Stimulated activated CD4-positive, alpha-beta T cell treated with anti-CD3 and anti-CD28 coated beads, Interleukin-2, amount 100 ng/mL, for 4 hours (primary cell): ENCODE results near the gene ZNF790.
"Not testable (repeated sequence)": the region's sequence is repeated elsewhere in the genome, so short reads cannot be mapped to it uniquely, and the experiment has no call there.

ENCODE experiments used
- DNase-seq: peaks from one replicate; pipeline ENCODE4 v3.0.0-alpha.2; 2020; ENCODE audit warnings: low read depth

The ZNF790 gene

GRCh38 chr19:36837906-36838783 is at the start of gene ZNF790:
TSS of gene ZNF790 (minus strand) at chr19:36838387. CDS start at chr19:36825619, 12,768 bp downstream.
- DNase-seq, result peak; percentile 73

GRCh38 chr19:36876993-36877938 is 39.1 kb upstream of the ZNF790 start:
- no peak for DNase-seq

DNA sequence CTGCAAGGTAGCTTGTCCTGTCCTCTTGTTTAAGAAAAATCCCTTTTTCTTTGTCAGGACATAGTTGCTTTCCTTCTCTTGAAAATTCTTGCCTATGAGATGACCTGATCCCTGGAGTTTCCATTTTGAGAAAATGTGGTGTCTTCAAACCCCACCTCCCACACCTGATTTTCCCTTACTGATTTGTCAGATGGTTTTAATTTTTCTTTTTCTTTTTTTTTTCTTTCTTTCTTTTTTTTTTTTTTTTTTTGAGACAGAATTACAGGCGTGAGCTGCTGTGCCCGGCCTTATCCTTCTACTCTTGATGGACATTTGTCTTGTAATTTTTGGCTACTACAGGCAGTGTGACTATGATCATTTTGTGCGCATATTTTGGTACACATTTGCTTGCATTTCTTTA is 13.7 kb upstream of the ZNF790 start:
- DNase-seq, result no peak

DNA sequence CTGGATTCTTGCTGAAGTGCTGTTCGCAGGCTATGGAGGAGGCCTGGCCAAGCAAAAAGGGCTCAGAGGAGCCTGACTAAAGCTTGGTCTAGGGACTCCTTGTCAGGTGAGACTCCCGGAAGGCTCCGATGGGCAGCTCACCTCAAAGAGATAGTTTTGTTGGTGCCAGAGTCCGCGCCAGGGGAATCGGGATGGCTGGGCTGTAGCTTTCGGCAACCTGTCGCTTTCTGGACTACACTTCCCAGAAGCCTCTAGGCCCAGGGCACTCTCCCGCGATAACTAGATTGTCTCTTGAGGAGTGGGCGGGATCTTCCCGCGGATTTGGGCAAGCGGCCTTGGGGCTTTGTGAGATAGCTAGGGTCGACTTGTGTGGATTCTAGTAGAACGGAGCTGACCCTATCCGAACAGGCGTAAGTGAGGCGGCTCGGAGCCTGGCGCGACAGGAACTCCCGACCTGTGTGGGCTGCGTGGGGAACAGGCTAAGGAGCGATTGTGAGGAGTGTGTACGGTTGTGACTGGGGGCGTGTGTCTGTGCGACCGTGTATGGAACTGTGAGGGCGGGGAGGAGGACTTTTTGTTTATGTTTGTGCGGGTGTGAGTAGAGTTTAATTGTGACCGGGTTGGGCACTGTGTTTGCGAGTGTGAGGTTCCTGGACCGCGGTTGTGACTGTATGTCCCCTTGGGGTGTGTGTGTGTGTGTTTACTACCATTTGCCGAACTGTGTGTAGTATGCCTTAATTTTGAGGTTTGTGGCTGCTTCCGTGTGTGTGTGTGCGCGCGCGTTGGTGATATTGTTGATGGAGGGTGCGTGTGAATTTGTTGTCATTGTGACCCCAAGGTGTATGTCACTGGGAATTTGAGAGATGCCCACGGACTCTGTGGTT is 12.6 kb upstream of the ZNF790 start, which contains the start of gene ZNF345:
ZNF345 (plus strand) TSS at position 318 of the 884 bp plus-strand sequence. CDS start 25,955 bp downstream, outside the sequence.
- peak; percentile 76 for DNase-seq

DNA sequence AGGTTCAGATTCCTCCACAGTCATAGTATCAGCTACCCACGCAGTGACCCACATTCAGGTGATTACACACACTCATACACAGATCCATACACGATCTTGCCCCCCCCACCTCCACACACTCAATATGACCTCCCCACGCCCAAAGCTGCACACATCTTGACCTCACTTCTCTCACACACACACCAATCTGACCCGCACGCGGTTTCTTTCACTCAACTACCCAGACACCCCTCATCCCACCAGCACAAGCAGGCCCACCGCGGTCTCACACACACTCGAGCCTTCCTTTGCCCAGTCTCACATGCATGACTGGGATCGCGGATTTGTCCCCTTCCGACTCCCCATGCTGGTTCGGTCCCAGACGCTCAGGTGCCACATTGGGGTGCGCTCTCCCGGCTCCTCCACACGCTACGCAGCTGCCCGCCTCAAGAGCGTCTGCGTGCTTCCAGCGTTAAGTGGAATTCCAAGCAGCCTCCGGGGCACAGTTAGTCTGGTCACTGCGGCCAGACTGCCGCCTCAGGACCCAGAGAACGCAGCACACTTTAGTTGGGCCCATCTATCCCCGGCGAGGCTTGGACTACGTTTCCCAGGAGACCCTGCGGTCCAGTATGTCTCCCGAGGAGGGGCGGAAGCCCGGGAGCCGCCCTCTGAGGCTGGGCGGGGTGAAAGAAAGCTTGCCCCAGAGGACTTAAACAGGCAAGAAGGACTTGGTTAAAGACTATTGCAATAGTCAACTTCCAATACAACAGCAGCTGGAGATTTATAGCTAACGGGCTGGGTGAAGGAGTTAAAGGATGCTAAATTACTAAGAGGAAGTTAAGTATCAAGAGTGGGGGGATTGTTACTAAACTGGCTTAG is 11.7 kb upstream of the ZNF790 start:
- DNase-seq, result peak; percentile 86

GRCh38 chr19:36847968-36848367 is 9.8 kb upstream of the ZNF790 start:
- DNase-seq, result no peak

GRCh38 chr19:36838784-36839324 is 667 bp upstream of the ZNF790 start:
- no peak for DNase-seq

DNA sequence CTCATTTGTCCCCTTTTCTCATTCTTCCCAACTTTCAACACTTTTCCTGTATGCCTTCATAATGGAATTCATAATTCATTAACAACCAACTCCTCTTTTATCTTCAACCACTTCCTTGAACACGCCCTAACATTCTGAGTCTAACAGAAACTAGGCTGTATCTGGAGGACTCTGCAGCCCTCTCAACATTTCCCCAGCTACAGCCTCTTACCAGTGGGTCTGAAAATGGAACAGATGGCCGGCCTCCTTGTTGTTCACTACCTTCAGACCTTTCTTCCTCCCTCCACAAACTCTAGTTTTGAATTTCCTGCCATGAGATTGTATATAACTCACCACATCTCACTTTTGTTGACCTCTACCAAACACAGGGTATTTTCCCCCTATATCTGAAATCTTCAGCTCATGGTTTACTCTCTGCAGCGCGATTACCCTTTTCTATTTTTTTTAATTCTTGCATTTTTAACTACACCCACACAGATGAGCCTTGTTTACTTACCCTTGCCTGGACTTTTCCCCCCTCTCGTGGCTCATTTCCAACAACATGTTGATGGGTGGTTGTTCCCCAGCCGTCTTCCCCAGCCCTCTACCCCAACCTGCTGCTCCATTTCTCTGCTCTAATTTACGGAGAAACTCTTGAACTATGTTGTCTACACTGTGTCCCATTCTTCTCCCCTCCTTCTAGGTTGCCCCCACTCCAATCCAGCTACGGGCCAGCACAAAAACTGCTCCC is 846 bp downstream of the ZNF790 start:
- DNase-seq, result no peak

- DNase-seq, result no peak
These were observed 4.8 kb downstream of the ZNF790 start for GRCh38 chr19:36833430-36833829.

GRCh38 chr19:36821758-36822157 is 16.4 kb downstream of the ZNF790 start:
- no peak for DNase-seq

DNA sequence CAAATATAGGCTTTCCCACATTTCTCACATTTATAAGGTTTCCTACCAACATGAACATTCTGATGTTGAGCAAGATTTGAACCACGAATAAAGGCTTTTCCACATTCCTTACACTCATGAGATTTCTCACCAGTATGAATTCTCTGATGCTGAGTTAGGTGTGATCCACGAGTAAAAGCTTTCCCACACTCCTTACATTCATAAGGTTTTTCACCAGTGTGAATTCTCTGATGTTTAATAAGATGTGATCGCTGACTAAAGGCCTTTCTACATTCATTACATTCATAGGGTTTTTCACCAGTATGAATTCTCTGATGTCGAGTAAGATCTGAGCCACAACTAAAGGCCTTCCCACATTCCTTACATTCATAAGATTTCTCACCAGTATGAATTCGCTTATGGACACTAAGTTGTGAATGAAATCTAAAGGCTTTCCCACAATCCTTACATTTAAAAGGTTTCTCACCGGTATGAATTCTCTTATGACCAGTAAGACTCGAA is 19.0 kb downstream of the ZNF790 start:
- DNase-seq, result no peak

DNA sequence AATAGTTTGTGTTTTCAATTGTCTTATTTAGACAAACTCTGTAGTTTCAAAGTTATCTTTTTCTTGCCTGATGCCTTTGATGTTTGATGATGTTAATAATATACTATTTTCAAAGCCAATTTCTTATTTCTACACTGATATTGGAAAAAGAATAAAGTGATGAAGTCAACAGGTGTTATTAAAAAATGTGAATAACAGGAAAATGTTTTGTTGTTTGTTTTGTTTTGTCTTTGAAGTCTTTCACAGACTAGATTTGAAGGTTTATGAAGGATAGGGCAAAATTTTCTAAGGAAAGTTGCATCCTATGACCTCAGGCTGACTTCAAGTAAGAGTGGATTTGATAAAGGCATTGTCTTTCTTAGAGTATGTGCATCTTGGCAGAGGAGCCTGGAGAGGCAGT is 31.2 kb downstream of the ZNF790 start:
- no peak for DNase-seq

DNA sequence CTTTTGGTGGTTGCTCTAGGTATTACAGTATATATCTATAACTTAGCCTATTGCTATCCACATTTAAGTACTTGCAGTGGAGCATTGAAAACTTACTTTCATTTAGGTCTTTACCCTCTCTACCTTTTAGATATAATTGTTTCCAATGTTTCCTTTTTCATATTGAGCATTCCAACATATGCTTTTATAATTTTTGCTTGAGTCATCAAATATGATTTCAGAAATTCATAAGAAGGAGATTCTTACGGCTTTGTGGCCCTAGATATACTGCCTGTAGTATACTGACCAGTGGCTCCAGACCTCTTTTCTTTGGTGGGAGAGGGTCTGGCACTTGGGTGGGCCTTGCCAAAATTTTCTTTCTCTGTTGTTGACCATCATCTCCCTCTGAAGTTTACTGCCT is 32.8 kb downstream of the ZNF790 start:
- no peak for DNase-seq

DNA sequence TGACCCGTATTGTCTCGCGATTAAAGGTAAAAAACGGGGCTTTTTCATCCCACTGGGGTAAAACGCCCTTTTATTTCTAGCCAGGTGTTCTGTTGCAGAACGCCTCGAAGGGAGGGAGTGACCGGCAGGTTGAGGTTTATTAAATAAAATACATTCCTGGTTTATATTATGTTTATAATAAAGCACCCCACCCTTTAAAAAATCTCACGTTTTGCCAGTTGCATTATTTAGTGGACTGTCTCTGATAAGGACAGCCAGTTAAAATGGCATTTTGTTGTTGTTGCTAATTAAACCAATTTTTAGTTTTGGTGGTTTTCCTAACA is 40.4 kb downstream of the ZNF790 start:
- no peak for DNase-seq

DNA sequence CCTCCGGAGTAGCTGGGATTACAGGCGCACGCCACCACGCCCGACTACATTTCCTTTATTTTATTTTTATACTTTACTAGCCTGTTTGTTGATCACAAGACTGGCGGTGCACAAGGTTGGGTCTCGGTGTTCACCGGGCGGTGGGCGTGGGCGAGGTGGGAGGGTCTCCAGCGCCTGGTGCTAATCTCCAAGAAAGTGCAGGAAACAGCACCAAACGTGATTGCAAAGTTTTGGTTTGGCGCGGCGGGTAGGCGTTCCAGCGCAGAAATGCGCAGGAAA is 41.5 kb downstream of the ZNF790 start:
- no peak for DNase-seq

- DNase-seq, result not testable (repeated sequence)
These were observed 46.6 kb downstream of the ZNF790 start for GRCh38 chr19:36791420-36792141.

DNA sequence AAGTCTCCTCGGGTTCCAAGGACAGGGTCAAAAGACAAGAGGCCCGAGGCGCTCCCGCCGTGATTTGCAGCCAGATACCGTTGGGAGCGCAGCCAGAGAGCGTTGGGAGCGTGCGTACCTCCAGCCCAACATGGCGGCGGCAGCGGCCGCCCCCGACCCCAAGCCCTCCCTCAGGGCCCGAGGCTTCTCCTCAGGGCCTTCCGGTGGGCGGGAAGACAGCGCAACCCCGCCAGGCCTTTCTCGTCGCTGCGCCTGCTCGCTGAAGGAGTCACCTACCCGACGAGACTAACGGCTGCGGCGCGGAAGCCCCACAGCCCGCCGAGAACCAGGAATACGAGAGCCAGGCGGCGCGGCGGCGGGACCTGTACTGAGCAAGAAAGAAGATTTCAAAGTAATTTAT is 62.4 kb downstream of the ZNF790 start:
- DNase-seq, result no peak

DNA sequence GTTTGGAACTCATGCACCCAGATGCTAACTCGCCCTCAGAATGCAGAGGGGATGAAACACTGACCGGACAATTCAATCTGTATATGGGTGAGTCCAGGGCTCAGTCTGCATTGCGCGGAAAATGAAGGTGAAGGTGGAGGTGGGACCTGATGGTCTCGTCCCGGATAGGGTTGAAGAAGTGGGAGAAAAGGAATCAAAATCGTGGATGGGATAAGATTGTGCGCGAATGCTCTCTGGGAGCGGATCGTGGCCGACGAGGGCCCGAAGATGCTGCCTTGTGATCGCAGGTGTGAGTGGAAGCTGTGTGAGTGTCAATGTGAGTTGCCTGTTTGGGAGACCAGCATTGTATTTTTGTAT is 65.0 kb downstream of the ZNF790 start:
- no peak for DNase-seq
